T47D (cell line): Measurements from ENCODE around the gene CAMKV.
"Not testable (repeated sequence)": the region's sequence is repeated elsewhere in the genome, so short reads cannot be mapped to it uniquely, and the experiment has no call there.

Experiments
- DNase-seq, 2 experiments: peaks; one replicate each; pipeline versions ENCODE4 v3.0.0 to v3.0.0-alpha.2; 2011 to 2012; ENCODE audit warnings: low read depth in 1 of 2, low spot score in 1 of 2
- JUND ChIP-seq: IDR thresholded peaks from 2 replicates; pipeline ENCODE4 v1.6.1; 2012; ENCODE audit warnings: low read depth
- in situ Hi-C: cut with HindIII; loops from 2 replicates; pipeline ENCODE4 v1.10.0; 2016; ENCODE audit warnings: low sequenced_read_pairs, low pct_unique_long_range_greater_than_20kb

Gene CAMKV

GRCh38 chr3:49826016-49826415 is 43.7 kb downstream of the CAMKV start:
- DNase-seq = no peak
- in situ Hi-C loops = no loop called here

GRCh38 chr3:49823131-49823530 is 46.6 kb downstream of the CAMKV start:
- DNase-seq, in situ Hi-C loops: not testable (repeated sequence)

More at GRCh38 chr3:49826016-49826415, 43.7 kb downstream of the CAMKV start:
- no peak for TF ChIP-seq JUND

GRCh38 chr3:49813497-49814174 is 56.1 kb downstream of the CAMKV start, which contains the start of gene UBA7:
Gene UBA7, minus strand, starts transcription at chr3:49813953. Its CDS starts 166 bp downstream, at chr3:49813787.
- TF ChIP-seq JUND = no peak
- peak; percentile 30 to 51 for DNase-seq
- in situ Hi-C loops = no loop called here

- DNase-seq = no peak
- in situ Hi-C loops = no loop called here
- no peak for TF ChIP-seq JUND
These were observed 56.7 kb downstream of the CAMKV start for GRCh38 chr3:49812916-49813496.
